Ovary (tissue), 9 donors: Measurements from ENCODE around the gene PPP1R2C. TPM values are rescaled to one million over a fixed set of nuclear protein-coding genes. Genes with fewer than 3 reads are reported as not detected.

Experiments
- DNase-seq, 5 donors: peaks; one replicate each; pipeline ENCODE4 v3.0.0-alpha.2; 2019 to 2020
- H3K27ac ChIP-seq, 2 donors: fragments of 200-600 bp; one replicate each; pipeline versions ENCODE4 v1.5.1 to v1.8.0; 2019 to 2022
- H3K27me3 ChIP-seq: fragments of 200-600 bp; one replicate; pipeline ENCODE4 v1.8.0; 2022
- H3K36me3 ChIP-seq: fragments of 200-600 bp; sonication (generic); one replicate; pipeline ENCODE4 v1.5.1; 2019
- H3K4me1 ChIP-seq: one replicate; pipeline ENCODE4 v1.8.1; 2013; ENCODE audit warnings: mild to moderate bottlenecking, moderate library complexity; ENCODE audit not compliant: insufficient read depth
- H3K4me3 ChIP-seq: fragments of 200-600 bp; sonication (generic); one replicate; pipeline ENCODE4 v1.5.1; 2017
- H3K9me3 ChIP-seq, 2 donors: fragments of 200-600 bp in 1 of 2; sonication (generic) in 1 of 2; one replicate each; pipeline versions ENCODE4 v1.5.1 to v1.8.1; 2013 to 2019; ENCODE audit warnings: mild to moderate bottlenecking in 1 of 2, moderate library complexity in 1 of 2
- EP300 ChIP-seq: sonication (generic); formaldehyde crosslinking; IDR thresholded peaks from one replicate; pipeline ENCODE4 v1.6.1; 2017; ENCODE audit warnings: antibody characterized with exemption
- POLR2A ChIP-seq: fragments of 450-650 bp; IDR thresholded peaks from one replicate; pipeline ENCODE4 v1.6.1; 2017; ENCODE audit warnings: antibody characterized with exemption, mild to moderate bottlenecking, moderate library complexity
- WGBS, 3 donors: extraction: QIAGEN DNeasy Blood & Tissue Kit in 1 of 3; methylation state at CpG; one replicate each; pipeline versions ENCODE4 v1.1.5 to v1.1.7; 2013 to 2017; 5-methylcytosine and 5-hydroxymethylcytosine counted together
- intact Hi-C, 4 donors: fragments of 100-400 bp; cut with DNase I; formaldehyde crosslinking; loops; one replicate each; pipeline versions ENCODE4 v1.11.0 to v1.15.1; 2022 to 2023
- polyA plus RNA-seq, 2 donors: library from polyadenylated mRNA; stranded (reverse); fragments of 200-250 nt in 1 of 2; fragments of 350-450 nt in 1 of 2; fragmentation: Illumina TruSeq in 1 of 2; extraction: RNeasy Lipid Tissue Mini Kit (QIAGEN cat#74804) in 1 of 2; gene quantifications; one replicate each; pipeline ENCODE4 v1.2.3, GENCODE V29; 2013 to 2014
- total RNA-seq, 7 donors: library from RNA; depleted of rRNA in 2 of 7; stranded (reverse); fragments of >200 nt in 2 of 7; fragmentation: NEBNext Ultra II Directional in 3 of 7; extraction: Animal tissue kit (Norgen Biotek cat#: 25700) in 3 of 7; gene quantifications; one replicate each; pipeline versions ENCODE4 v1.1.0 to v1.2.4, GENCODE V29; 2016 to 2023
- TF ChIP-seq, protein P1 (sequence below), 3 donors: fragments of 450-650 bp in 2 of 3; fragments of 200-600 bp in 1 of 3; IDR thresholded peaks; one replicate each; pipeline versions ENCODE4 v1.5.1 to v1.8.0; 2016 to 2022; ENCODE audit warnings: antibody characterized with exemption in 3 of 3, mild to moderate bottlenecking in 1 of 3
- donor health status: DM: no; HTN: no; CAD: no; lungs with moderate emphysema.
- donor health status: DM: no; HTN: no; CAD: no.
- donor health status: Bipolar disorder and iron deficiency.
- donor health status: DM: yes; HTN: yes; CAD: no.
- donor health status: DM: no; HTN: no; CAD: no.
- donor health status: DM: yes; HTN: yes; CAD: no.

The PPP1R2C gene
- total and polyA plus RNA-seq, 9 donors: not detected

DNA sequence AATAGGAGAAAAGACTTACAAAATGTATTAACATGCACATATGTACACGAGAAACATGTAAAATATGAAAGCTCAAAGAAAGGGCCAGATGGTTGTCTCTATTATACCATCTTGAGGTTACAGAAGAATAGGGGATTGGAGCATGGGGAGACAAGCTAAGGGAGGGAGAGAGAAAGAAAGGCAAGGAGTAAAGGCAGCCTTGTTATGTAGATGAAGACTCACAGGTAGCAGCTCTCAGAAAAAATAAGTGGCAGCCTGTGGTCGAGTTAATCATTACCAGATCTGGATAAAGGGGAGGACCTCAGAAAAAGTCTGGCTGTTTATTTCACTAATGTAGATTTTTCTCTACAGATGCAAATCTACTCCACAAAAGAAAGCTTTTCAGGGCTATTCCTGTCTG, 26.6 kb upstream of the PPP1R2C start:
- H3K36me3 ChIP-seq: no peaks in the 10 kb centered on the region
- 30 to 34% (median 30%) methylated on average over 2 of the region's 2 CpGs for whole genome bisulfite sequencing, 3 donors
- no peak for DNase-seq
- no peak overlapping the region for H3K4me3 ChIP-seq
- intact Hi-C loops: no loop called here
- H3K27me3 ChIP-seq: no peaks in the 10 kb centered on the region
- no peaks in the 10 kb centered on the region for H3K4me1 ChIP-seq
- H3K9me3 ChIP-seq: no peaks in the 10 kb centered on the region
- H3K27ac ChIP-seq: no peak overlapping the region
- TF ChIP-seq, protein P1, sequence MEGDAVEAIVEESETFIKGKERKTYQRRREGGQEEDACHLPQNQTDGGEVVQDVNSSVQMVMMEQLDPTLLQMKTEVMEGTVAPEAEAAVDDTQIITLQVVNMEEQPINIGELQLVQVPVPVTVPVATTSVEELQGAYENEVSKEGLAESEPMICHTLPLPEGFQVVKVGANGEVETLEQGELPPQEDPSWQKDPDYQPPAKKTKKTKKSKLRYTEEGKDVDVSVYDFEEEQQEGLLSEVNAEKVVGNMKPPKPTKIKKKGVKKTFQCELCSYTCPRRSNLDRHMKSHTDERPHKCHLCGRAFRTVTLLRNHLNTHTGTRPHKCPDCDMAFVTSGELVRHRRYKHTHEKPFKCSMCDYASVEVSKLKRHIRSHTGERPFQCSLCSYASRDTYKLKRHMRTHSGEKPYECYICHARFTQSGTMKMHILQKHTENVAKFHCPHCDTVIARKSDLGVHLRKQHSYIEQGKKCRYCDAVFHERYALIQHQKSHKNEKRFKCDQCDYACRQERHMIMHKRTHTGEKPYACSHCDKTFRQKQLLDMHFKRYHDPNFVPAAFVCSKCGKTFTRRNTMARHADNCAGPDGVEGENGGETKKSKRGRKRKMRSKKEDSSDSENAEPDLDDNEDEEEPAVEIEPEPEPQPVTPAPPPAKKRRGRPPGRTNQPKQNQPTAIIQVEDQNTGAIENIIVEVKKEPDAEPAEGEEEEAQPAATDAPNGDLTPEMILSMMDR (IDR thresholded peaks at IDR 0.05): no peak
- TF ChIP-seq POLR2A (no peak), EP300 (no peak)

DNA sequence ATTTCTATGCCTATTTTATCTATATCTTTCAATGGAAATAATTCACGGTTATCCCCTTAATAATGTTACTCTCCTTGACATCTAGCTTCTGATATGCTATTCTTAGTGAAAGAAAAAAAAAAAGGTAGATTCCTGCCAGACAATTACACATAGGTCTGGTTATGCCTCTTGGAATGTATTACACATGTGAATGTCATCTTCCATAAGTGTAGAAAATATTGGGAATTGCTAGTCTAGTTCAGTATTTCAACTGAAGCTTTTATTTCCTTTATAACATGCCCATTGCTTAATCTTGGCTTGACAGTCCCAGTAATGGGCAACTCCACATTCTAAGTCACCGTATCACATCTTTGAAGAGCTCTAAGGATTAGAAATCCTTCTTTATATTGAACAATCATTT, 25.4 kb upstream of the PPP1R2C start:
- TF ChIP-seq, protein P1 (IDR thresholded peaks at IDR 0.05): no peak
- TF ChIP-seq POLR2A (no peak), EP300 (no peak)
- no peaks in the 10 kb centered on the region for H3K27me3 ChIP-seq
- intact Hi-C loops: no loop called here
- H3K27ac ChIP-seq: no peak overlapping the region
- DNase-seq: no peak
- no peaks in the 10 kb centered on the region for H3K36me3 ChIP-seq
- no peaks in the 10 kb centered on the region for H3K9me3 ChIP-seq
- no peak overlapping the region for H3K4me3 ChIP-seq
- H3K4me1 ChIP-seq: no peaks in the 10 kb centered on the region
- WGBS, 3 donors: 64 to 69% (median 66%) methylated on average over 2 of the region's 2 CpGs

DNA sequence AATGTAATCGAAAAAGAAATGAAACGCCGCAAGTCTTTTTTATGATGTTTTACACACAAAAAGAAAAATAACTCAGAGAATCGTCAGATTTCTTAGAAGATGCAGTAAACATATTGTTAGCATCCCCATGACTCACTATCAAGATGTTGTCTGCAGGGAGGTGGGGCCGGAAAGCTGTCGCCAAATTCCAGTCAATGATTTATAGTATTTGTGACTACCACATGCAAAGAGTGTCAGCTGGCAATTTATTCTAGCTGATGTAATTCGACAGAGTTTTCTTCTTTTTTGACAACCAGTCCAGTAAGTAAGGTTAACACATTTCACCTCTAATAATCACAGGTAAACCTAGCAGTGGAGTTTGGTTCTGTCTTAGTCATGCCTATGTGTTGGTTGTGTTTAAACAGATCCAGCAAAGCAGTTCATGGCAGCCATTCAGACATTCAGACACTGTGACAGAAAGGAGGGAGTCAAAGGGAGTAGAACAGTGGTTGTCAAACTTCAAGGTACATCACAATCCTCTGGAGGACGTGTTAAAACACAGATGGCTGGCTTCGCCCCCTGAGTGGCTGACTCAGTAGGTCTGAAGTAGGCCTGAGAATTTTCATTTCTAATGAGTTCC, 19.8 kb upstream of the PPP1R2C start:
- no peak overlapping the region for H3K27ac ChIP-seq
- H3K27me3 ChIP-seq: no peaks in the 10 kb centered on the region
- H3K4me3 ChIP-seq: no peak overlapping the region
- no peak for DNase-seq
- no peaks in the 10 kb centered on the region for H3K36me3 ChIP-seq
- intact Hi-C loops: no loop called here
- no peak for TF ChIP-seq EP300
- no peak for TF ChIP-seq POLR2A
- TF ChIP-seq, protein P1 (IDR thresholded peaks at IDR 0.05): no peak
- 70 to 74% (median 71%) methylated on average over 9 of the region's 9 CpGs for WGBS, 3 donors
- no peaks in the 10 kb centered on the region for H3K9me3 ChIP-seq
- H3K4me1 ChIP-seq: no peaks in the 10 kb centered on the region

DNA sequence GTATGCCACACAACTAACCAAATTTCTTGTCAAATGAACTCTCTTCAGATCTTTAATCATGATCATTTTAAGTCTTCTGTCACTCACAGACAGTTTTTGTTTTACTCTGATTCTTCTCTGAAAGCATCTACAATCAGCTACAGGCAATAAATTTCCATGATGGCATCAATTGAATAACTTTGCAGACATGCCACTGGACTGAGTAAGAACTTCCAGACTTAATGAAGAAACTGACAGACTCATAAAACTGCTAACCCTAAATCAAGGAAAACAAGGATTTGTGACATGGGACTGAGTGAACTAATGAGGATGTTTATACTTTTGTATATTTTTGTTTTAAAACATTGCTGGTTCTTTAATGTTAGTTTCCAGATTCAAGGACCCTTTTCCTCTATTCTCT, 5.5 kb upstream of the PPP1R2C start:
- no peak for TF ChIP-seq EP300
- intact Hi-C loops: no loop called here

DNA sequence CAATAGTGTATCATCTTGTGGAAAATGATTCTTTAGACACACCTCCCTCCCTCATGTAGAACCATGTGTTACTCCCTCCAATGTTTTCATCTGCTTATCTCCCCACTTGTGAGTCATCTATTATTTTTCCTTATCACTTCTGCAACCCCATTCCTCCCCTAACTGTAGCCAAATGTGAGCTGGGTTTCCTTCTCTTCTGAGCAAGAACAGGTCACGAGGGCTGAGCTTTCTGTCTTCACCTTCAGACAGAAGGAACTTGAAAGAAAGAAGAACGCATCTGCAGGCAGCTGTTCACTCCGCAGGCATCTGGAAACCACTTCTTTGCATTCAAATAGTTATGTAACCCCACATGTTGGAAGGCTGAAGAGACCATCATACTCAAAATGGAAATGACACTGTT, 1.8 kb downstream of the PPP1R2C start:
- DNase-seq: no peak
- intact Hi-C loops: no loop called here
- 15 to 19% (median 16%) methylated on average over 3 of the region's 3 CpGs for WGBS, 3 donors

More for the DNA sequence above, 5.5 kb upstream of the PPP1R2C start:
- H3K36me3 ChIP-seq: no peaks in the 10 kb centered on the region
- H3K9me3 ChIP-seq: no peaks in the 10 kb centered on the region
- H3K27ac ChIP-seq: no peak overlapping the region
- no peaks in the 10 kb centered on the region for H3K4me1 ChIP-seq
- no peaks in the 10 kb centered on the region for H3K27me3 ChIP-seq
- DNase-seq: no peak
- no peak overlapping the region for H3K4me3 ChIP-seq

More for the DNA sequence above, 1.8 kb downstream of the PPP1R2C start:
- no peak overlapping the region for H3K27ac ChIP-seq
- TF ChIP-seq, protein P1 (IDR thresholded peaks at IDR 0.05): no peak
- TF ChIP-seq POLR2A: no peak
- no peak for TF ChIP-seq EP300
- H3K4me3 ChIP-seq: no peak overlapping the region
- no peaks in the 10 kb centered on the region for H3K4me1 ChIP-seq
- no peaks in the 10 kb centered on the region for H3K9me3 ChIP-seq
- H3K27me3 ChIP-seq: no peaks in the 10 kb centered on the region
- H3K36me3 ChIP-seq: no peaks in the 10 kb centered on the region
